A204.1 (cell line): ENCODE measurements around the gene SLC18A2.

Experiments
- FAIRE-seq: peaks from 2 replicates; lab custom pipeline; 2012; peaks lifted over from hg19 to GRCh38; lab: Jason Lieb, UNC

SLC18A2 gene

GRCh38 chr10:117318909-117319308 lies 78.0 kb downstream of the SLC18A2 start:
- peak; percentile 97 for FAIRE-seq

DNA sequence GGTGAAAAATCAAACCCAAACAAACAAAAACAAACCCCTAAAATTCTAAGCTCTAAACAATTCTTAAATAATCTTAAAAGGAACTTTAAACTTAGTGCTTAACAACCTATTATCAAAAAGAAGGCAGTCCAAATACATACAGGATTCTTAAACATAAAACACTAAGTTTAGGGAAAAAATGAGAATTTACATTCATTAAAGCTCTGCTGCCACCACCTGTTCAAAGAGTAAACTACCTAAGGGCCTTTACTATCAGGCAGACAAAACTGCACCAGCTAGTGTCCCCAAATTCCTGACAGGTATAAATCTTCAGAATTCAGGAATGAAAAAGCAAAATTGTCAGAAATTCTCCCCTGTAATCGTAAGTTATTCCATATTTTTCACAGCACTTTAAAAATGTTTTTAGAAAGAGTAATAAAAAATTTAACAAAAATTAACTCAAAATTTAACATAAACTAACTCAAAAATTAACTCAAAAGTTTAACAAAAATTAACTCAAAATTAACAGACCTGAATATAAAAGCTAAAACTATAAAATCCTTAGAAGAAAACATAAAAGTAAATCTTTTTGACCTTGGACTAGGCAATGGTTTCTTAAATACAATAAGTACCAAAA lies 79.2 kb downstream of the SLC18A2 start:
- FAIRE-seq, result peak; percentile 96

DNA sequence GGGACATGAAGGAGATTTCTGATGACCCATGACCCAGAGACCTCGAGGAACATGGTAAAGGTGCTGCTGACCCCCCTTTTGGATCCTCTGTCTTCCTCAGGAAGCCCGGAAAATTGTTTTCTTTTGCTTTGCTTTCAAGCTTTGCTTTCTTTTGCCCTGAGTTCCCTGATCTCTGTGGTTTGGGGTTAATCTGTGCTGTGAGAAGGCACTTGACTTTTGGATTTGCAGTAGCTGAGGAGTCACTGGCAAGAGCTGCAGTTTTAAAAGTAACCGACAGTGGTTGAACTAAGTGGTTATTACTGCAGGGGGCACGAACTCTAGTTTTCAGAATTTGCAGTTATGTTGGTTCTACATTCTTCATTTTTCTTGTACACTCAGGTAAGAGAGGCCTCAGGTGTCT lies 81.3 kb downstream of the SLC18A2 start:
- FAIRE-seq, result no peak

GRCh38 chr10:117324367-117324766 lies 83.5 kb downstream of the SLC18A2 start:
- FAIRE-seq, result no peak

- FAIRE-seq, result no peak
These were observed 86.3 kb downstream of the SLC18A2 start for GRCh38 chr10:117327262-117327661.
